Thyroid gland (tissue), 4 donors: ENCODE results near the gene ST6GALNAC4.

Experiments used
- CTCF ChIP-seq, 6 experiments: fragments of 200-600 bp in 3 of 6; fragments of 450-650 bp in 3 of 6; sonication (generic) in 3 of 6; IDR thresholded peaks; one replicate each; pipeline ENCODE4 v1.5.1; 2016 to 2019; ENCODE audit warnings: antibody characterized with exemption in 6 of 6, mild to moderate bottlenecking in 2 of 6, inconsistent platforms in 1 of 6, moderate library complexity in 1 of 6
- POLR2A ChIP-seq, 2 donors: fragments of 450-650 bp; IDR thresholded peaks; one replicate each; pipeline ENCODE4 v1.6.1; 2017; ENCODE audit warnings: antibody characterized with exemption in 2 of 2, mild to moderate bottlenecking in 2 of 2, moderate library complexity in 1 of 2

DNA sequence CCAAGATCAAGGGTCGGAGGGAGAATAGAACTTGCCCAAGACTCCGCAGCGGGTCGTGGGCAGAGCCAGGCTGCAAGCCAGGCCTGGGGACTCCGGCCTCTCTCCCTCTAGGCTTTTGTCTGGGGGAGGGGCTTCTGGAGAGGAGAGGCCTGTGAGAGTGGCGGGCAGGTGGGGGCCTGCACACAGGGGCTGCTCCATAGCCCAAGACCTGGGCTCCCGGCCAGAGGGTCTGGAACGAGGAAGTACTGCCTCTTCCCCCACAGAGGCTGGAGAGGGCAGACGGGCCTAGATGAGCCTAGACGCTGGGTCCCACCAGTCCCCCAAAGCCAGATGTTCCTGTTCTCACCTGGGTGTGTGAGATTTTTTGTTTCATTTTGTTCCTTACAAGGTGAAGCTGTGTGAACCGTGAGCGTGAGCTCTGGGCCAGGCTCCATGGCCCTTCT, 12.3 kb downstream of the ST6GALNAC4 start:
- peak in 1 of 2 donors; percentile 17 for TF ChIP-seq POLR2A (IDR thresholded peaks at IDR 0.05)
- no peak for TF ChIP-seq CTCF (IDR thresholded peaks at IDR 0.05)
